AG04450 (cell line): ENCODE results near the gene SPEG. TPM values are rescaled to one million over a fixed set of nuclear protein-coding genes. Genes with fewer than 3 reads are reported as not detected.

ENCODE experiments used
- CTCF ChIA-PET: fragments of 300-600, 350-600 bp; formaldehyde crosslinking; extraction: SDS; loops from one replicate; lab custom pipeline; 2022; ENCODE audit warnings: antibody characterized with exemption, inconsistent platforms; lab: Charles Lee
- POLR2A ChIA-PET: fragments of 350-600 bp; formaldehyde crosslinking; extraction: SDS; loops from one replicate; lab custom pipeline; 2021; ENCODE audit warnings: antibody characterized with exemption, inconsistent platforms; lab: Yijun Ruan, JAX
- DNase-seq: peaks from one replicate; pipeline ENCODE4 v3.0.0-alpha.2; 2011; ENCODE audit warnings: low read depth, low spot score
- H3K27ac ChIP-seq: one replicate; pipeline ENCODE4 v1.5.1; 2012; ENCODE audit warnings: low read depth, low read length, control low read depth
- H3K27me3 ChIP-seq: one replicate; pipeline ENCODE4 v1.6.0; 2012; ENCODE audit warnings: low read length; ENCODE audit not compliant: control insufficient read depth, insufficient read depth
- H3K4me3 ChIP-seq: 2 replicates; pipeline ENCODE4 v1.5.1; 2011; ENCODE audit warnings: mild to moderate bottlenecking, low read depth, low read length, control low read depth
- H3K9me3 ChIP-seq: 2 replicates; pipeline ENCODE4 v1.5.1; 2012; ENCODE audit warnings: low read length; ENCODE audit not compliant: control insufficient read depth, insufficient read depth
- CTCF ChIP-seq: IDR thresholded peaks from 2 replicates; pipeline ENCODE4 v1.5.1; 2011; ENCODE audit warnings: low read depth, low read length, control low read depth, inconsistent platforms
- polyA plus RNA-seq: library from polyadenylated mRNA; depleted of rRNA; stranded (reverse); fragments of >200 nt; gene quantifications from 2 replicates; pipeline ENCODE4 v1.2.3, GENCODE V29; 2011

Gene SPEG
- polyA plus RNA-seq, 1 experiment, result 28.0 TPM

DNA sequence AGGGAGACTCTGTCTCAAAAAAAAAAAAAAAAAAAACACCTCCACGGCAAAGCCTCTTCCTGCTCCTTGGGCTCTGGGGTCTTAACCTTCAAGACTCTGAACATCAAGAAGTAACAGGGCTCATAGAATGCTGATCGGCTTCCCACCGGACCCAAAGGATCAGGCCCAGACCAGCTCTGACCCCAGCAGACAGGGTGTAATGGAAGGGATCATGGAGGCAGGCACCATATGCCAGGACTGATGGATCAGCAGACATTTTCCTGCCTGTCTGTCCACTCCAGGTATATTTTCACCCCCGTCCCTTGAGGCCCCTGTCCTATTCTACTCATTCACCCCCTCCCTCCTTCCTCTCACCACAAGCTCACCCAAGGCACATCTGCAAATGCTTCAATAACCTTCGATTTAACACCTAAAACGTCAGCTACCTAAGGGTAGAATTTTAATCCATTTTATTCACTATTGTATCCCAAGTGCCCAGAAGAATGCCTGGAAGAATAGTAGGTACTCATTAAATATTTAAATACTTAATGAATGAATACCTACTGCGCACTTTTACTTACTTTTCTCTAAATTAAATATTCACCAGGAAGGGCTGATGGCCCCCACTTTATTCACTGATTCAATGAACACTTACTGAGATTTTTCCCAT is 4.6 kb upstream of the SPEG start:
- POLR2A ChIA-PET, result interaction anchor here (0.7 kb wide), 1 partner anchor 11 kb away, joined by 8 read pairs; no protein-coding TSS in a partner anchor
- CTCF ChIA-PET, result interaction anchor here (1.3 to 2.0 kb wide), 5 partner anchors 27 to 100 kb away, joined by 3 to 9 read pairs (median 5); no protein-coding TSS in a partner anchor
- TF ChIP-seq CTCF, result no peak

GRCh38 chr2:219430633-219431615 is 3.7 kb upstream of the SPEG start:
- ChIA-PET POLR2A (no interaction called here), CTCF (interaction anchor here (1.2 to 2.0 kb wide), 4 partner anchors 28 to 91 kb away, joined by 3 to 9 read pairs (median 4); no protein-coding TSS in a partner anchor)
- peak; percentile 14; the same call in 1 of the 2 replicates for TF ChIP-seq CTCF
- no peak for DNase-seq
- Histone ChIP-seq H3K27me3 (no peaks in the 10 kb centered on the region), H3K27ac (no peak overlapping the region), H3K4me3 (no peak overlapping the region), H3K9me3 (no peaks in the 10 kb centered on the region; the same call in 1 of the 2 replicates)

More for the DNA sequence above, 4.6 kb upstream of the SPEG start:
- DNase-seq, result no peak
- Histone ChIP-seq H3K27ac (no peak overlapping the region), H3K9me3 (no peaks in the 10 kb centered on the region; the same call in 1 of the 2 replicates), H3K4me3 (no peak overlapping the region), H3K27me3 (no peaks in the 10 kb centered on the region)

- H3K27ac ChIP-seq, result no peak overlapping the region
- no peaks in the 10 kb centered on the region; the same call in 1 of the 2 replicates for H3K9me3 ChIP-seq
- no peak overlapping the region for H3K4me3 ChIP-seq
- ChIA-PET CTCF (interaction anchor here (0.8 to 1.5 kb wide), 5 partner anchors 8 to 46 kb away, joined by 3 to 5 read pairs (median 3); no protein-coding TSS in a partner anchor), POLR2A (no interaction called here)
- peak; percentile 57 for TF ChIP-seq CTCF
- DNase-seq, result no peak
- H3K27me3 ChIP-seq, result no peaks in the 10 kb centered on the region
Observed at GRCh38 chr2:219433666-219434467, 776 bp upstream of the SPEG start.

DNA sequence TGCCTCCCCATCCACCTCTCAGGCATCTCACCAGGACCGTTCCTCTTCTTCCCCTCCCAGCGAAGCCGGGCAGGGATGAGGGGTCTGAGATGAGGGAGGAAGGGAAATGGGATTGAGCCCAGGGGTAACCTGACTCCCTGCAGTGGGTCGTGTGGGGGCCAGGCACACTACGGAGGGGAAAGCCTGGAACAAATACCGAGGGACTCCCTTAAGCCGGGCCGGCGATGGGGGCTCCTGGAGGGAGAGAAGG is 250 bp upstream of the SPEG start:
- DNase-seq, result no peak
- Histone ChIP-seq H3K27ac (no peak overlapping the region), H3K9me3 (no peaks in the 10 kb centered on the region; the same call in 1 of the 2 replicates), H3K27me3 (no peaks in the 10 kb centered on the region), H3K4me3 (no peak overlapping the region)
- CTCF ChIA-PET, result interaction anchor here (1.0 to 1.5 kb wide), 3 partner anchors 8 to 46 kb away, joined by 3 to 5 read pairs (median 4); no protein-coding TSS in a partner anchor
- TF ChIP-seq CTCF, result no peak
- POLR2A ChIA-PET, result no interaction called here
